ENCODE measurements around the gene XPO6. TPM values are rescaled to one million over a fixed set of nuclear protein-coding genes. Genes with fewer than 3 reads are reported as not detected.

The XPO6 gene
- total RNA-seq, 1 donor from 2014 or later = 72.7 TPM

- no peak overlapping the region for H3K27ac ChIP-seq
- no peak overlapping the region for H3K4me3 ChIP-seq
- peaks cover 0 to 29% of the 10 kb centered on the region in 2 donors for H3K36me3 ChIP-seq
- intact Hi-C loops (cut with DNase I) = no loop called here
- TF ChIP-seq POLR2AphosphoS5 (IDR thresholded peaks at IDR 0.05; ENCODE audit: insufficient read depth in 1 of 2, low read depth in 1 of 2) (no peak), POLR2A (IDR thresholded peaks at IDR 0.05) (no peak), CTCF (IDR thresholded peaks at IDR 0.05) (no peak)
- no peaks in the 10 kb centered on the region for H3K9me3 ChIP-seq
- DNase-seq (ENCODE audit: extremely low spot score in 2 of 2) = no peak
- no peaks in the 10 kb centered on the region for H3K27me3 ChIP-seq
- no peaks in the 10 kb centered on the region for H3K4me1 ChIP-seq
These were observed 55.6 kb downstream of the XPO6 start for GRCh38 chr16:28156056-28156680.

- intact Hi-C loops (cut with DNase I) = no loop called here
- peaks cover 0 to 31% of the 10 kb centered on the region in 2 donors for H3K36me3 ChIP-seq
- no peak for TF ChIP-seq POLR2A (IDR thresholded peaks at IDR 0.05)
- no peak for TF ChIP-seq CTCF (IDR thresholded peaks at IDR 0.05)
- no peak for TF ChIP-seq POLR2AphosphoS5 (IDR thresholded peaks at IDR 0.05; ENCODE audit: insufficient read depth in 1 of 2, low read depth in 1 of 2)
- no peaks in the 10 kb centered on the region for H3K4me1 ChIP-seq
- no peak for DNase-seq (ENCODE audit: extremely low spot score in 2 of 2)
- H3K9me3 ChIP-seq = no peaks in the 10 kb centered on the region
- no peak overlapping the region for H3K27ac ChIP-seq
- H3K27me3 ChIP-seq = no peaks in the 10 kb centered on the region
- no peak overlapping the region for H3K4me3 ChIP-seq
These were observed 56.5 kb downstream of the XPO6 start for GRCh38 chr16:28155293-28155692.

GRCh38 chr16:28151180-28151579 is 60.6 kb downstream of the XPO6 start:
- intact Hi-C loops (cut with DNase I) = no loop called here
- Histone ChIP-seq H3K27ac (no peak overlapping the region), H3K4me1 (no peaks in the 10 kb centered on the region), H3K36me3 (peaks cover 0 to 57% of the 10 kb centered on the region in 2 donors), H3K9me3 (no peaks in the 10 kb centered on the region), H3K27me3 (no peaks in the 10 kb centered on the region), H3K4me3 (no peak overlapping the region)
- no peak for TF ChIP-seq CTCF (IDR thresholded peaks at IDR 0.05)
- no peak for TF ChIP-seq POLR2AphosphoS5 (IDR thresholded peaks at IDR 0.05; ENCODE audit: insufficient read depth in 1 of 2, low read depth in 1 of 2)
- TF ChIP-seq POLR2A (IDR thresholded peaks at IDR 0.05) = no peak
- no peak for DNase-seq (ENCODE audit: extremely low spot score in 2 of 2)

GRCh38 chr16:28149011-28149888 is 62.5 kb downstream of the XPO6 start:
- DNase-seq (ENCODE audit: extremely low spot score in 2 of 2) = no peak
- TF ChIP-seq POLR2AphosphoS5 (IDR thresholded peaks at IDR 0.05; ENCODE audit: insufficient read depth in 1 of 2, low read depth in 1 of 2) (no peak), CTCF (IDR thresholded peaks at IDR 0.05) (no peak), POLR2A (IDR thresholded peaks at IDR 0.05) (no peak)
- Histone ChIP-seq H3K4me1 (no peaks in the 10 kb centered on the region), H3K27ac (no peak overlapping the region), H3K9me3 (no peaks in the 10 kb centered on the region), H3K36me3 (peaks cover 0 to 52% of the 10 kb centered on the region in 2 donors), H3K4me3 (no peak overlapping the region), H3K27me3 (no peaks in the 10 kb centered on the region)
- intact Hi-C loops (cut with DNase I) = no loop called here

GRCh38 chr16:28146536-28146935 is 65.2 kb downstream of the XPO6 start:
- TF ChIP-seq POLR2AphosphoS5 (IDR thresholded peaks at IDR 0.05; ENCODE audit: insufficient read depth in 1 of 2, low read depth in 1 of 2) (no peak), CTCF (IDR thresholded peaks at IDR 0.05) (no peak), POLR2A (IDR thresholded peaks at IDR 0.05) (no peak)
- intact Hi-C loops (cut with DNase I) = no loop called here
- no peak for DNase-seq (ENCODE audit: extremely low spot score in 2 of 2)
- H3K27me3 ChIP-seq = no peaks in the 10 kb centered on the region
- no peak overlapping the region for H3K4me3 ChIP-seq
- peaks cover 4% of the 10 kb centered on the region for H3K4me1 ChIP-seq
- no peak overlapping the region for H3K27ac ChIP-seq
- H3K36me3 ChIP-seq = peaks cover 0 to 57% of the 10 kb centered on the region in 2 donors
- no peaks in the 10 kb centered on the region for H3K9me3 ChIP-seq
